HG02623 (cell line): Measurements from ENCODE around the gene CDH11.

Experiments
- ATAC-seq: cut with Tn5 transposase; IDR thresholded peaks from one replicate; pipeline ENCODE4 v1.9.1; 2021; ENCODE audit warnings: moderate library complexity; ENCODE audit not compliant: unreplicated experiment

CDH11 gene

GRCh38 chr16:65071433-65072311, 50.2 kb downstream of the CDH11 start:
- no peak for ATAC-seq

GRCh38 chr16:65070831-65071432, 50.9 kb downstream of the CDH11 start:
- no peak for ATAC-seq

GRCh38 chr16:65069766-65070165, 52.1 kb downstream of the CDH11 start:
- ATAC-seq = no peak

- ATAC-seq = no peak
Measured at GRCh38 chr16:65069065-65069464, 52.8 kb downstream of the CDH11 start.

GRCh38 chr16:65068151-65068740, 53.6 kb downstream of the CDH11 start:
- ATAC-seq = no peak

- ATAC-seq = no peak
Measured at GRCh38 chr16:65066651-65067050, 55.2 kb downstream of the CDH11 start.

GRCh38 chr16:65065031-65065430, 56.8 kb downstream of the CDH11 start:
- ATAC-seq = no peak

GRCh38 chr16:65064131-65064530, 57.7 kb downstream of the CDH11 start:
- ATAC-seq = no peak

GRCh38 chr16:65062736-65063583, 58.9 kb downstream of the CDH11 start:
- no peak for ATAC-seq

GRCh38 chr16:65061935-65062518, 59.8 kb downstream of the CDH11 start:
- no peak for ATAC-seq

- ATAC-seq = no peak
Measured at GRCh38 chr16:65061263-65061662, 60.6 kb downstream of the CDH11 start.

- no peak for ATAC-seq
Measured at GRCh38 chr16:65059406-65059980, 62.4 kb downstream of the CDH11 start.

GRCh38 chr16:65057184-65057583, 64.7 kb downstream of the CDH11 start:
- no peak for ATAC-seq

GRCh38 chr16:65054457-65054856, 67.4 kb downstream of the CDH11 start:
- ATAC-seq = no peak

- ATAC-seq = no peak
Measured at GRCh38 chr16:65049679-65050078, 72.2 kb downstream of the CDH11 start.

GRCh38 chr16:65045961-65046360, 75.9 kb downstream of the CDH11 start:
- ATAC-seq = no peak

GRCh38 chr16:65044873-65045272, 77.0 kb downstream of the CDH11 start:
- no peak for ATAC-seq

GRCh38 chr16:65044026-65044425, 77.8 kb downstream of the CDH11 start:
- no peak for ATAC-seq

GRCh38 chr16:65042438-65043365, 79.2 kb downstream of the CDH11 start:
- ATAC-seq = no peak
